Activated CD4-positive, alpha-beta T cell treated with anti-CD3 and anti-CD28 coated beads, Interleukin-2, Interleukin-4, amounts not matched to agents 100 ng/mL and 50 ng/mL, durations not matched to agents 16 hours and 8 hours (primary cell): ENCODE results near the gene RANBP17.
"Not testable (repeated sequence)": the region's sequence is repeated elsewhere in the genome, so short reads cannot be mapped to it uniquely, and the experiment has no call there.

Source experiments
- DNase-seq: peaks from one replicate; pipeline ENCODE4 v3.0.0-alpha.2; 2020; ENCODE audit warnings: low spot score

The RANBP17 gene

GRCh38 chr5:170870390-170870789, 8.6 kb downstream of the RANBP17 start:
- DNase-seq: not testable (repeated sequence)

DNA sequence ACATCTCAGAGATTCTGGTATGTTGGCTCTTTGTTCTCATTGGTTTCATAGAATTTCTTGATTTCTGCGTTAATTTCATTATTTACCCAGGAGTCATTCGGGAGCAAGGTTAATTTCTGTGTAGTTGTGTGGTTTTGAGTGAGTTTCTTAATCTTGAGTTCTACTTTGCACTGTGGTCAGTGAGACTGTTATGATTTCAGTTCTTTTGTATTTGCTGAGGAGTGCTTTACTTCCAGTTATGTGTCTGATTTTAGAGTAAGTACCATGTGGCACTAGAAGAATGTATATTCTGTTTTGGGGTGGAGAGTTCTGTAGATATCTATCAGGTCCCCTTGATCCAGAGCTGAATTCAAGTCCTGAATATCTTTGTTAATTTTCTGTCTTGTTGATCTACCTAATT, 12.2 kb downstream of the RANBP17 start:
- DNase-seq: no peak

DNA sequence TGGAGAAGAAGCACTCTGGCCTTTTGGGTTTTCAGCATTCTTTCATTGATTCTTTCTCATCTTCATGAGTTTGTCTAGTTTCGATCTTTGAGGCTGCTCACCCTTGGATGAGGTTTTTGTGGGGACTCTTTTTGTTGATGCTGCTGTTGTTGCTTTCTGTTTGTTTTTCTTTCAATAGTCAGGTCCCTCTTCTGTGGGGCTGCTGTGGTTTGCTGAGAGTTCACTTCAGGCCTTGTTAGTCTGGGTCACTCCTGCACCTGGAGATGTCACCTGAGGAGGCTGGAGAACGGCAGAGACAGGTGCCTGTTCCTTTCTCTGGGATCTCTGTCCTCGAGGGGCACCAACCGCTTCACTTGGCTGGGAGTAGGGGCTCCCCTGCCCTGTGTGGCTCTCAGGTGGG, 14.0 kb downstream of the RANBP17 start:
- DNase-seq: no peak

DNA sequence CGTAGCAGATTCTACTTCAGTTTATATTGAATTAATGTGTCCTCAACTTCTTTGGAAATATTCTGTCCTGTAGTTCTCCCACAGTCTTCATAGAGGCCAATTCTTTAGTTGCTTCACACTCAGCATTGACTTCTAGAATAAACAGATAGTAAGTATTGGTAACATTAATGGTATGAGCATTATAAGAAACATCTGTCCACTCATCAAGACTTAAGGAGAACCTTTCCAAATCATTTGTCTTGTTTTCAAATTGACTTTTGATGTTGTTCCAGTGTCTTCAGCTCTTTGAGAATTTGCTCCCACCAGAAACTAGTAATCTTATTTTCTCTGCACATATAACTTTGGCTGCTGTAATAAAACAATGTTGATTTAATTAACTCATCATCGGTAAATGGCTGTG, 18.3 kb downstream of the RANBP17 start:
- no peak for DNase-seq

DNA sequence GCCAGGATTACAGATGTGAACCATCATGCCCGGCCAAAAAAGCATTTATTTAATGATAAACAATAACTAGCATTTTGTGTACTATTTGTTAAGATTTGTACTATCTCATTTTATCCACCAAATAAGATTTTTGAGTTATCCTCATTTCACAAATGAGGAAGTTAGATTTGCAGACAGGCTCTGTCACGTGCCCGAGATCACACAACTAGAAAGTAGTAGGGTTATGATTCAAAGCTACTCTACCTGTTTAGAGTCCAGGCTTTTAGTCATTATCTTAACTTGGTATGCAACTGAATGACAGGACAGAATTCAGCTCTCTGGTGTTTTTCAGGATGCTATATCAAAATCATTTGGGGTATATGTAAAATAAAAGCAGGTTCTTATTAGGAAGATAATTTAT, 20.5 kb downstream of the RANBP17 start:
- DNase-seq: no peak

DNA sequence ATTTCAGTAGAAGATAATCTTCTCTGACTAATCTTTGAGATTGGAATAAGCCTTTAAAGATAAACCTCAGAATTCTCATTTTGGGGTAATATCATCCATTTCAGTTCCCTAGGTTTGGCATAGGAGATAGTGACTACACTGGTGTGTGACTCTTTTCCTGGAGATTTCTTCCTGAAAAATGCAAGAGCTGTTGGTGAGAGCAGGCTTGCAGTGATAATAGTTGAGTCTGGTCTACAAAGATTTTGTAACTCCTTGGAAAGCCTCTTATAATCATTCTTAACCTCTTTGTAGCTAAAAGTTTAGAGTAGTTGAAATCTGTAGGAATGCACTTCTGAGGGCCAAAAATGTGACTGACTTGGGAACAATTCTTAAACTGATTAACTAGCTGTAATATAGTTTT, 23.4 kb downstream of the RANBP17 start:
- no peak for DNase-seq

DNA sequence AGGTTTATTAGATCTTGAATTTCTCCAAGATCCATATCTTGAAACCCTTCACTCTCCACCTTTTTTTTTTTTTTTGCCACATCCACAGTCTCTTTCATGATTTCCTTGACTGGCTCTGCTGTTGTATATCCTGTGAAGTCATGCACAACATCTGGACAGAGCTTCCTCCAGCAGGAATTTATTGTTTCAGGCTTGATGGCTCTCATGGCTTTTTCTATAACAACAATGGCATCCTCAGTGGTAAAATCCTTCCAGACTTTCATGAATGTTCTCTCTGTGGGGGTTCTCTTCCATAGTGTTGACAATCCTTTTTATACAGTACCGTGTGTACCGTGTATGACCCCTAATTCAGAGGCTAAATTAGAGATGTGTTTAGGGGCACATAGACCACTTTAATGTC, 24.0 kb downstream of the RANBP17 start:
- no peak for DNase-seq

GRCh38 chr5:170886210-170886894, 24.5 kb downstream of the RANBP17 start:
- no peak for DNase-seq

GRCh38 chr5:170892196-170892595, 30.4 kb downstream of the RANBP17 start:
- no peak for DNase-seq

- DNase-seq: no peak
Observed at GRCh38 chr5:170894665-170895064, 32.8 kb downstream of the RANBP17 start.

DNA sequence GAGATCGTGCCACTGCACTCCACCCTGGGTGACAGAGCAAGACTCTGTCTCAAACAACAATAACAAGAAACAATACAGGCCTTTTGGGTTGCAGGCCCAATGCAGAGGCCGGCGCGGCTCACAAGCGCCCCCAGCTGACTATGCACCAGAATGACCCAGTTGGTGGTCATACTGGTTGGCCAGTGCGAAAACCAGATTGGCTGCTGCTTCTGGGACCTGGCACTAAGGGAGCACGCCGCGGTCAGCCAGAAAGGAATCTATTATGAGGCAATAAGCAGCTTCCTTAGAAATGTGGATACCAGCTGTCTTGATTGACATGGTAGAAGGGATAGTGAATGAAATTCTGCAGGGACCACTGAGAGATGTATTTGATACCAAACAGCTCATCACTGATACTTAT, 35.0 kb downstream of the RANBP17 start:
- DNase-seq: no peak

- no peak for DNase-seq
Observed at GRCh38 chr5:170903075-170903474, 41.3 kb downstream of the RANBP17 start.

DNA sequence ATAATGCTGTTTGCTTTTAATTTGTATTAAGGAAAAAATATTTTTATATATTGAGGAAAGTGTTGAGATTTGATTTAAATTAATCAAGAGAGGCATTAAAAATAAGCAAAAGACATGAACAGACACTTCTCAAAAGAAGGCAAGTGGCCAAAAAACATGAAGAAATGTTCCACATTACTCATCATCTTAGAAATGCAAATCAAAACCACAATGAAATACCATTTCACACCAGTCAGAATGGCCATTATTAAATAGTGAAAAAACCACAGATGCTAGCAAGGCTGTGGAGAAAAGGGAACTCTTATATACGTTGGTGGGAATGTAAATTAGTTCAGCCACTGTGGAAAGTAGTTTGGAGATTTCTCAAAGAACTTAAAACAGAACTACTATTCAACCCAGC, 45.9 kb downstream of the RANBP17 start:
- no peak for DNase-seq

DNA sequence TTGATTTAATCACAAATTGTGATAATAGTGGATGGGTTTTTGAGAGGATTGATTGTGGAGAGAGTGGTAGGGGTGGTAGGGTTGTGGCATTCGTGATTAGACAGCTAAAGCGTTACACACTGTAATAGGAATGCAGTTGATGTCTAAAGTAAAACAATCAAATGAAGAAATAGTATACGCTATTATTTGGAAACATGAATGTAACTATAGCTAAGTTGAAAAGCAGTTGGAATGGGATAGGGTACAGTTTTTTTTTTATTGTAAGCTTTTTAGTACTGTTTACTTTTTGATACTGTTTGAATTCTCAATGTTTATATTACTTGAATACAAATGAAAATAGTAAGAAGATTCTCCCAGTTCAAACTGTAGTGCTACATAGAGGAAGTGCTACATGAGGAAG, 51.8 kb downstream of the RANBP17 start:
- DNase-seq: no peak

GRCh38 chr5:170917113-170917512, 55.3 kb downstream of the RANBP17 start:
- no peak for DNase-seq

DNA sequence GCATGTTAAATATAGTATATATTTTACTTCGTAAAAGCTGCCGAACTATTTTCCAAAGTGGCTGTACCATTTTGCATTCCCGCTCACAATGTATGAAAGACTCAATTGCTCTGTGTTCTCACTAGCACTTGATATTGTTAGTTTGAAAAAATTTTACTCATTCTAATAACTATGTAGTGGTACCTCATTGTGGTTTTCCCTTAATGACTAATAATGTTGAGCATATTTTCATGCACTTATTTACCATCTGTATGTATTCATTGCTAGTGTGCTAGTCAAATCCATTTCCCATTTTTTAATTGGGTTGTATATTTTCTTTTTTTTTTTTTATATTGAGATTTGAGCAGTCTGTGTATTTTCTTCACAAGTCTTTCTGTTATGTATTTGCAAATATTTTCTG, 58.4 kb downstream of the RANBP17 start:
- no peak for DNase-seq

GRCh38 chr5:170922331-170922730, 60.5 kb downstream of the RANBP17 start:
- DNase-seq: not testable (repeated sequence)

DNA sequence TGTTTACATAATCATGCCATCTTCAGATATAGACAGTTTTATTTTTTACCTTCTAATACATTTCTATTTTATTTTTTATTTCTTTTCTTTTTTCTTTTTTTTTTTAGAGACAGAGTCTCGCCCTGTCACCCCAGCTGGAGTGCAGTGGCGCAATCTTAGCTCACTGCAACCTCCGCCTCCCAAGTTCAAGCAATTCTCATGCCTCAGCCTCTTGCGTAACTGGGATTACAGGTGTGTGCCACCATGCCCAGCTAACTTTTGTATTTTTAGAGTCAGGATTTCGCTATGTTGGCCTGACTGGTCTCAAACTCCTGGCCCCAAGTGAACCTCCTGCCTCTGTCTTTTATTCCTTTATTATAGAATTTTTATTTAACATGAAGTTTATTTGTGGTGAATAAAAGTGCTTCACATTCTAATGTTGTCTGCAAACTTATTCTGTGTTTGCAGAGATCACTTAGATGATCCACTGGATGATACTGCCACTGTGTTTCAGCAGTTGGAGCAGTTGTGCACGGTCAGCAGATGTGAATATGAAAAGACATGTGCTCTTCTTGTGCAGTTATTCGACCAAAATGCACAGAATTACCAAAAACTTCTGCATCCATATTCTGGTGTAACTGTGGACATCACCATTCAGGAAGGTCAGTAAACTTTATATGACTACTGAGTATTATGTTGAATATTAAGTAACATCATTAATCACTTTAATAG, 62.2 kb downstream of the RANBP17 start:
- DNase-seq: no peak

DNA sequence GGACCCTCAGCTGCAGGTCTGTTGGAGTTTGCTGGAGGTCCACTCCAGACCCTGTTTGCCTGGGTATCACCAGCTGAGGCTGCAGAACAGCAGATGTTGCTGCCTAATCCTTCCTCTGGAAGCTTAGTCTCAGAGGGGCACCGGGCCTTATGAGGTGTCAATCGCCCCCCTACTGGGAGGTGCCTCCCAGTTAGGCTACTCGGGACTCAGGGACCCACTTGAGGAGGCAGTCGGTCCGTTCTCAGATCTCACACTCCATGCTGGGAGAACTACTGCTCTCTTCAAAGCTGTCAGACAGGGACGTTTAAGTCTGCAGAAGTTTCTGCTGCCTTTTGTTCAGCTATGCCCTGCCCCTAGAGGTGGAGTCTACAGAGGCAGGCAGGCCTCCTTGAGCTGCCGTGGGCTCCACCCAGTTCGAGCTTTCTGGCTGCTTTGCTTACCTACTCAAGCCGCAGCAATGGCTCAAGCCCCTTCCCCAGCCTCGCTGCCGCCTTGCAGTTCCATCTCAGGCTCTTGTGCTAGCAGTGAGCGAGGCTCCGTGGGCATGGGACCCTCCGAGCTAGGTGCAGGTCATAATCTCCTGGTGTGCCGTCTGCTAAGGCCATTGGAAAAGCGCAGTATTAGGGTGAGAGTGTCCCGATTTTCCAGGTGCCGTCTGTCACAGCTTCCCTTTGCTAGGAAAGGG, 73.9 kb downstream of the RANBP17 start:
- DNase-seq: not testable (repeated sequence)

GRCh38 chr5:170937072-170937471, 75.3 kb downstream of the RANBP17 start:
- no peak for DNase-seq

GRCh38 chr5:170937914-170938313, 76.1 kb downstream of the RANBP17 start:
- DNase-seq: no peak

- no peak for DNase-seq
Observed at GRCh38 chr5:170939178-170939577, 77.4 kb downstream of the RANBP17 start.

GRCh38 chr5:170941788-170942187, 80.0 kb downstream of the RANBP17 start:
- no peak for DNase-seq
